ENCODE data around the gene COA7.
"Not testable (repeated sequence)": the region's sequence is repeated elsewhere in the genome, so short reads cannot be mapped to it uniquely, and the experiment has no call there.

The COA7 gene

GRCh38 chr1:52697795-52698674 lies at the start of gene COA7:
TSS of gene COA7 (minus strand) at chr1:52698347. CDS start at chr1:52698326, 21 bp downstream.
- peak within 1 kb of the TSS; percentile 81 for H3K4me3 ChIP-seq (ENCODE audit: low read depth, low read length)

DNA sequence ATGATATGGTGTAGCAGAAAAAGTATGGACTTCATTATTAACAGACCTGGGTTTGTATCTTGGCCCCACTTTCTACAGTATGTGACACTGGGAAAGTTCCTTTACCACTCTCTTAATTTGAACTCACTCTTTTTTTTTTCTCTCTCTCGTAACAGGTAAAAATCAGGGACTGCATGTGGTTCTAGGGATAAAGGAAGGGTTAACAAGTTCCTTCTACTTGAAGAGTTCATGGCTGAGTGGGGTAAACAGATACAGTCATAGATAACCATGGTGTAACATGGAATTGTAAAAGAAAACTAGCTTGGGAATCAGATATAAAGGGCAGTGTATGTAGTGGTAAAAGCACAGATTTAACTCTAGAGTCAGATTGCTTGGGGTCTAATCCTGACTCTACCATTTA lies 49.3 kb upstream of the COA7 start:
- no peak overlapping the region for H3K4me3 ChIP-seq (ENCODE audit: low read depth, low read length)

GRCh38 chr1:52746189-52746588 lies 48.0 kb upstream of the COA7 start:
- H3K4me3 ChIP-seq (ENCODE audit: low read depth, low read length) = no peak overlapping the region

GRCh38 chr1:52741259-52741658 lies 43.1 kb upstream of the COA7 start:
- H3K4me3 ChIP-seq (ENCODE audit: low read depth, low read length) = no peak overlapping the region

- H3K4me3 ChIP-seq (ENCODE audit: low read depth, low read length) = no peak overlapping the region
Observed at GRCh38 chr1:52739699-52740467, 41.7 kb upstream of the COA7 start.

- H3K4me3 ChIP-seq (ENCODE audit: low read depth, low read length) = no peak overlapping the region
Observed at GRCh38 chr1:52738893-52739292, 40.7 kb upstream of the COA7 start.

GRCh38 chr1:52738148-52738547 lies 40.0 kb upstream of the COA7 start:
- H3K4me3 ChIP-seq (ENCODE audit: low read depth, low read length) = no peak overlapping the region

DNA sequence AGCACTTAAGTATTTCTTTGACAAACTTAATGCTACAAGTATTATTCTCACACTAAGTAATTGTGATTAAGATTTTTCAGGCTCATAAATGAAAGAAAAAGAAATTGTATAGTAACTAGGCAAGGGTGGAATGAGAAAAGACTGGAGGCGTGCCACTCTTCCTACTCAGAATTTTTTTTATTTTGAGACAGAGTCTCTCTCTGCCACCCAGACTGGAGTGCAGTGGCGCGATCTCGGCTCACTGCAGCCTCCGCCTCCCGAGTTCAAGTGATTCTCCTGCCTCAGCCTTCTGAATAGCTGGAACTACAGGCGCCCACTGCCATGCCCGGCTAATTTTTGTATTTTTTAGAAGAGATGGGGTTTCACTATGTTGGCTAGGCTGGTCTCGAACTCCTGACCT lies 37.2 kb upstream of the COA7 start:
- H3K4me3 ChIP-seq (ENCODE audit: low read depth, low read length) = not testable (repeated sequence)

GRCh38 chr1:52733368-52733767 lies 35.2 kb upstream of the COA7 start:
- no peak overlapping the region for H3K4me3 ChIP-seq (ENCODE audit: low read depth, low read length)

DNA sequence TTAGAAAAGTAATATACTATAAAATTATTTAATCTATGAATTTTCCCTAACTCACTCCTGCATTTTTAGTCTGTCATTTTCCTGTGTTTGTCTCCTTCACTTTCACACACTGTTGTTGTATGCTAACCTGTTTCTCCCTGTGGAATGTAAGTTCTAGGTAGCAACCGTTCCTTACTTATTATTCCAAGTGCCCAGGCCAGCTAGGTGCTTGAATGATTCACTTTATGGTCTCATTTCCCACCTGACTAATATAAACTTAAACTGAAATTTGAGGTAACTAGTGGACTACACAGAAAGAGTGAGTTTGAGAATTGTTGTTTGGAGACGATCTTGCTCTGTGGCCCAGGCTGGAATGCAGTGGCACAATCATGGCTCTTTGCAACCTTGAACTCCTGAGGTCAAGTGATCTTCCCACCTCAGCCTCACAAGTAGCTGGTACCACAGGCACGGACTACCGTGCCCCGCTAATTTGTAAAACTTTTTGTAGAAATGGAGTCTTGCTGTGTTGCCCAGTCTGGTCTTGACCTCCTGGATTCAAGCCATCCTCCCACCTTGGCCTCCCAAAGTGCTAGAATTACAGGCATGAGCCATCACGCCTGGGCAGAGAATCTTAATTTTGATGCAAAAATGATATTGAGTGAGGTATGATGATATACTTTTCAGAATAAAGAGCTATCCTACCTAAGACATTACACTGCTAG lies 30.0 kb upstream of the COA7 start:
- H3K4me3 ChIP-seq (ENCODE audit: low read depth, low read length) = no peak overlapping the region

DNA sequence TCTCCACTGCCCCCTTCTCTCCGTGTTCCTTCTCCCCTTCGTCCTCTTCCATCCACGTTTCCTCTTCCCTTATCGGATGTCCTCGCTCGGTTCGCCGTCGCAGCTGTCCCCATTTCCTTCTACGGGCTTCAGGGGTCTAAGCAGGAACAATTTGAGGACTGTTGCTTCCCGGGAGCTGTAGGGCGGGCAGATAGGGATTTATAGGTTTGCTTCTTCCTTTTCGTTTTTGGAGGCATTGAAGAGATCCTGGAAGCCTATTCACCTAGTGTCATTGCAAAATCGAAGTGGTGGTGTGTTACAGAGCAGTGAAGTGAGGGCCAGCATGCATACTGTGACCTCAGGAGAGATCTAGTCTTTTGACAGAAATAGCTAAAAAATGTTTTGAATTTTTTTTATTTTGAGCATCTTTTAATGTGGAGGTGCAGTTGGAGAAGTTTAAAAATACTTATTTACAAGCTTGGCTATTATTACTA lies 29.0 kb upstream of the COA7 start:
- peak overlapping the region; percentile 57 for H3K4me3 ChIP-seq (ENCODE audit: low read depth, low read length)

DNA sequence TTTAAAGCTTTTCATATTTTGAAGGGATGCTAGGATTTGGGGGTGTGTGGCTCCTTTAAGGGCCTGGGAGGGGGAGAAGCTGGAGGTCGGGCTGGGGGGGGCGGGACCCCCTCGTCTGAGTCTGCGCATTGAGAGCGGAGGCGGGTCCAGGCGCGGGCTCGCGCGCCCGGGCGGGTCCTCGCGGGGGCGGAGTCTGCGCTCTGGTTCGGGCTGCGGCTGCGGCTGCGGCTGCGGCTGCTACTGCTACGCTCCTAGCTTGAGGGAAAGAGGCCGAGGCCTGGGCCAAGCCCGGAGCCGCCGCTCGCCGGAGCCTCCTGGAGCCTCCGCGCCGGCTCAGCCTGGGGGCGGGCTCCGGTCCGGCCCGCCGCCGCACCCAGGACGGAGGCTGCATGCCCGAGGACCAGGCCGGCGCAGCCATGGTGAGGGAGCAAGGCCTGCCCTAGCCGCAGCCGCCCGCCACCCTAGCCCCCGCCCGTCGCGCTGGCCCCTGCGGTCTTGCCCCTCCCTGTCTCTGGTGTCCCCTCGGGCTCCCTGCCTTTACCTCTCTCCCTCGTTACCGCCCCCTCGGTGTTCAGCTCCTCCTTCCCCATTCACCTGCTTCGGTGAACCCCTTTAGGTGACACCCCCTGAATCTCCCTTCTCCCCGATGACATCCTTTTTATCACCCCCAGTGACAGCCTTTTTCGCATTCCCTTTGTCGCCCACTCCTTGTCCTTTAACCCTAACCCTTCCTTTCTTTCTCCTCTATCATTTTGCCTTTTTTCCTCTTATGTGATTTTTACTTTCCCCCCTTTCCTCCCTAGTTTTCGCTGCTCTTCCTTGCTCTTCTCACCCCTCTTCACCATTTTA lies 28.3 kb upstream of the COA7 start, which contains the start of gene ZYG11B:
TSS of gene ZYG11B (plus strand) at position 189 of the 849 bp plus-strand sequence. CDS start at position 390, 201 bp downstream.
- H3K4me3 ChIP-seq (ENCODE audit: low read depth, low read length) = peak within 1 kb of the TSS; percentile 57

GRCh38 chr1:52725903-52726264 lies 27.7 kb upstream of the COA7 start:
- H3K4me3 ChIP-seq (ENCODE audit: low read depth, low read length) = peak overlapping the region; percentile 24

- no peak overlapping the region for H3K4me3 ChIP-seq (ENCODE audit: low read depth, low read length)
Observed at GRCh38 chr1:52723260-52723659, 25.1 kb upstream of the COA7 start.

DNA sequence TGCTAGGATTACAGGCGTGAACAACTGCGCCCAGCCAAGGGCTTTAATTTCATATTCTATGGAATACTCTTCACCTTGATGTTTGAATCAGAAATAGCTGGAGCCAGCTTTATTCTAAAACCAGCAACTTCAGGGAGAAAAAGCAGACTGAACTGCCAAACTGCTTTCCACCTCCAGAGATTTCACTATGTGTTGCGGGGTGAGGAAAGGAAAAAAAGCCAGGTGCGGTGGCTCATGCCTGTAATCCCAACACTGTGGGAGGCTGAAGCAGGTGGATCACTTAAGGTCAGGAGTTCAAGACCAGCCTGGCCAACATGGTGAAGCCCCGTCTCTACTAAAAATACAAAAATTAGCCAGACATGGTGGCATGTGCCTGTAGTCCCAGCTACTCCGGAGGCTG lies 17.1 kb upstream of the COA7 start:
- H3K4me3 ChIP-seq (ENCODE audit: low read depth, low read length) = not testable (repeated sequence)

DNA sequence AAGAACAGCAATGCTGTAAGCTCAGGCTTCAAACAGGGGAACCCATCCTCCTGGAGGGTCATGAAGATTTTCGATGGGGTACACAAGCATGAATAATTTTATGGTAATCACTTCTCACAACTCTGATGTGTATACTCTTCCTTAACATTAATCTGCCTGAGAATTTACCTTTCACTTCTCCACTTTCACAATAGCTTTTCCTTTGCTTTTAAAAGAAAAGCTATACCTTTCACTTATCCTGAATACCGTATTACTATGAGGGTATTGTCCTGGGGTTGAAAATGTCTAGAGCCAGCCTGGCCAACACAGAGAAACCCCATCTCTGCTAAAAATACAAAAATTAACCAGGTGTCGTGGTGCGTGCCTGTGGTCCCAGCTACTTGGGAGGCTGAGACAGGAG lies 15.4 kb upstream of the COA7 start:
- H3K4me3 ChIP-seq (ENCODE audit: low read depth, low read length) = no peak overlapping the region

DNA sequence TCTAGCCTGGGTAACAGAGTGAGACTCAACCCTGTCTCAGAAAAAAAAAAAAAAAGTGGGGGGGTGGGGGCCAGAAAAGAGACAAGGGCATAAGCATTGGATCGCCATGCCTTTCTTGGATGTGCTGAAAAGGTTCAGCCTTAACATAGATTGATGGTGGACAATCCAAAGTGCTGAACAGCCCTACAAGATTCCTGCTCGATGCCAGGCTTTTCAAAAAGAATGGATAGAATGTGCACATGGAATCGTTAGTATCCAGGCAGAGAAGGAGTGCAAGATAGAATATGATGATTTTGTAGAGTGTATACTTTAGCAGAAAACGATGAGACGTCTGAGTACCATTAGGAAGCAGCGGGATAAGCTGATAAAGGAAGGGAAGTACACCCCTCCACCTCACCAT lies 10.9 kb upstream of the COA7 start:
- no peak overlapping the region for H3K4me3 ChIP-seq (ENCODE audit: low read depth, low read length)

GRCh38 chr1:52707927-52708655 lies 9.9 kb upstream of the COA7 start:
- H3K4me3 ChIP-seq (ENCODE audit: low read depth, low read length) = no peak overlapping the region
